HCT116 (cell line): ENCODE results near the gene TANC1. TPM values are rescaled to one million over a fixed set of nuclear protein-coding genes. Genes with fewer than 3 reads are reported as not detected.

Experiments
- ATAC-seq: fragments of 200-7000 bp; cut with Tn5 transposase; 2 replicates; pipeline ENCODE4 v1.9.1; 2020; ENCODE audit warnings: mild to moderate bottlenecking, moderate library complexity
- BruUV-seq: library from RNA; stranded (reverse); fragments of 400-500 nt; replicated peaks from 2 replicates; lab custom pipeline; 2021; lab: Mats Ljungman, UMichigan
- CTCF ChIA-PET: fragments of 300-600 bp; sonication (Branson Sonifier 250); formaldehyde crosslinking; loops from one replicate; lab custom pipeline; 2021; ENCODE audit warnings: antibody characterized with exemption; lab: Charles Lee
- POLR2A ChIA-PET: fragments of 300-600, 350-600 bp; sonication (Branson Sonifier 250); formaldehyde crosslinking; loops from one replicate; lab custom pipeline; 2021; ENCODE audit warnings: antibody characterized with exemption; lab: Charles Lee
- RAD21 ChIA-PET, 2 experiments: fragments of 300-600 bp; sonication (Branson Sonifier 250); formaldehyde crosslinking; loops; one replicate each; lab custom pipeline; 2023; ENCODE audit warnings: low total read pairs in 2 of 2; ENCODE audit not compliant: uncharacterized antibody in 2 of 2, unreplicated experiment in 2 of 2, low non-redundant PET in 1 of 2; lab: Charles Lee
- DNase-seq: peaks from one replicate; pipeline ENCODE4 v3.0.0-alpha.2; 2010; ENCODE audit warnings: low read depth, low spot score
- H2AFZ ChIP-seq: fragments of 200-600 bp; shearing (Covaris generic), sonication (generic); 2 replicates; pipeline ENCODE4 v1.6.1; 2017; ENCODE audit warnings: low read depth, mixed run types, mixed read lengths, antibody characterized with exemption, low read length; ENCODE audit not compliant: poor library complexity, severe bottlenecking
- H3K27ac ChIP-seq: 2 replicates; pipeline ENCODE4 v1.5.1; 2012; ENCODE audit warnings: low read depth, low read length
- H3K27me3 ChIP-seq: fragments of 200-600 bp; sonication (generic); 2 replicates; pipeline ENCODE4 v1.6.1; 2016; ENCODE audit warnings: mixed run types, low read length, mixed read lengths; ENCODE audit not compliant: insufficient read depth
- H3K36me3 ChIP-seq, 2 experiments: fragments of 200-500 bp in 1 of 2; fragments of 200-600 bp in 1 of 2; sonication (Bioruptor generic) in 1 of 2; sonication (generic) in 1 of 2; 2 replicates each; pipeline versions ENCODE4 v1.5.1 to v1.6.1; 2014 to 2016; ENCODE audit warnings: low read length in 2 of 2, inconsistent platforms in 1 of 2, mixed read lengths in 1 of 2, mixed run types in 1 of 2; ENCODE audit not compliant: insufficient read depth in 2 of 2, control insufficient read depth in 1 of 2
- H3K4me1 ChIP-seq, 2 experiments: fragments of 200-600 bp in 1 of 2; sonication (generic) in 1 of 2; 2 replicates each; pipeline versions ENCODE4 v1.5.1 to v1.6.1; 2012 to 2017; ENCODE audit warnings: low read length in 2 of 2, inconsistent platforms in 1 of 2, mild to moderate bottlenecking in 1 of 2, mixed read lengths in 1 of 2, mixed run types in 1 of 2, moderate library complexity in 1 of 2; ENCODE audit not compliant: insufficient read depth in 2 of 2, control insufficient read depth in 1 of 2
- H3K4me2 ChIP-seq: fragments of 200-600 bp; sonication (generic); 2 replicates; pipeline ENCODE4 v1.6.1; 2017; ENCODE audit warnings: mixed run types, low read length, mixed read lengths
- H3K4me3 ChIP-seq, 2 experiments: fragments of 200-600 bp in 1 of 2; sonication (generic) in 1 of 2; replicated peaks in 1 of 2; 2 replicates each; pipeline ENCODE4 v1.5.1; 2011 to 2016; ENCODE audit warnings: low read length in 2 of 2, control low read depth in 1 of 2, low read depth in 1 of 2, mild to moderate bottlenecking in 1 of 2, mixed read lengths in 1 of 2, mixed run types in 1 of 2
- H3K79me2 ChIP-seq: fragments of 200-600 bp; sonication (generic); 2 replicates; pipeline ENCODE4 v1.6.1; 2017; ENCODE audit warnings: mild to moderate bottlenecking, mixed run types, low read length, moderate library complexity, mixed read lengths; ENCODE audit not compliant: insufficient read depth
- H3K9ac ChIP-seq: fragments of 200-600 bp; sonication (generic); 2 replicates; pipeline ENCODE4 v1.6.1; 2016; ENCODE audit warnings: low read length, mixed read lengths
- H3K9me2 ChIP-seq: fragments of 200-600 bp; sonication (generic), shearing (Covaris generic); 2 replicates; pipeline ENCODE4 v1.6.1; 2017; ENCODE audit warnings: mixed run types, mild to moderate bottlenecking, moderate library complexity; ENCODE audit not compliant: insufficient read depth
- H3K9me3 ChIP-seq, 2 experiments: fragments of 200-500 bp in 1 of 2; fragments of 200-600 bp in 1 of 2; sonication (Bioruptor generic) in 1 of 2; sonication (generic) in 1 of 2; 2 replicates each; pipeline ENCODE4 v1.6.1; 2014 to 2017; ENCODE audit warnings: low read length in 2 of 2, mixed read lengths in 2 of 2, inconsistent platforms in 1 of 2, low read depth in 1 of 2, mild to moderate bottlenecking in 1 of 2, mixed run types in 1 of 2, moderate library complexity in 1 of 2; ENCODE audit not compliant: control insufficient read depth in 1 of 2, insufficient read depth in 1 of 2
- H4K20me1 ChIP-seq: fragments of 200-600 bp; sonication (generic), shearing (Covaris generic); 2 replicates; pipeline ENCODE4 v1.6.1; 2017; ENCODE audit warnings: mixed run types, mild to moderate bottlenecking, moderate library complexity; ENCODE audit not compliant: insufficient read depth
- ATF3 ChIP-seq: IDR thresholded peaks from 2 replicates; pipeline ENCODE4 v1.6.1; 2012
- CEBPB ChIP-seq: IDR thresholded peaks from 2 replicates; pipeline ENCODE4 v1.6.1; 2012; ENCODE audit warnings: low read depth
- EGR1 ChIP-seq: IDR thresholded peaks from 2 replicates; pipeline ENCODE4 v1.6.1; 2012; ENCODE audit warnings: low read depth
- ELF1 ChIP-seq: IDR thresholded peaks from 2 replicates; pipeline ENCODE4 v1.6.1; 2012; ENCODE audit warnings: low read depth, borderline replicate concordance
- EZH2 ChIP-seq: fragments of 200-600 bp; sonication (generic); IDR thresholded peaks from 2 replicates; pipeline ENCODE4 v1.6.1; 2017; ENCODE audit warnings: antibody characterized with exemption, mixed run types
- FOSL1 ChIP-seq: IDR thresholded peaks from 2 replicates; pipeline ENCODE4 v1.6.1; 2012; ENCODE audit warnings: low read depth
- JUND ChIP-seq: IDR thresholded peaks from 2 replicates; pipeline ENCODE4 v1.6.1; 2012
- MAX ChIP-seq: IDR thresholded peaks from 2 replicates; pipeline ENCODE4 v1.6.1; 2012
- POLR2AphosphoS5 ChIP-seq: IDR thresholded peaks from 2 replicates; pipeline ENCODE4 v1.6.1; 2011; ENCODE audit warnings: mild to moderate bottlenecking, low read depth, low read length, moderate library complexity
- RAD21 ChIP-seq: IDR thresholded peaks from 2 replicates; pipeline ENCODE4 v1.6.1; 2012; ENCODE audit warnings: low read depth, mild to moderate bottlenecking
- SP1 ChIP-seq: IDR thresholded peaks from 2 replicates; pipeline ENCODE4 v1.6.1; 2012; ENCODE audit warnings: low read depth
- SRF ChIP-seq: IDR thresholded peaks from 2 replicates; pipeline ENCODE4 v1.6.1; 2012; ENCODE audit warnings: low read depth
- TCF7L2 ChIP-seq: IDR thresholded peaks from 2 replicates; pipeline ENCODE4 v1.7.0; 2011; ENCODE audit warnings: borderline replicate concordance, inconsistent platforms; ENCODE audit not compliant: insufficient read depth, insufficient read length; ENCODE audit errors: extremely low read depth
- YY1 ChIP-seq: IDR thresholded peaks from 2 replicates; pipeline ENCODE4 v1.6.1; 2011; ENCODE audit warnings: low read length, low read depth, moderate library complexity, mild to moderate bottlenecking; ENCODE audit not compliant: insufficient replicate concordance; ENCODE audit errors: extremely low read depth
- ZBTB33 ChIP-seq: IDR thresholded peaks from 2 replicates; pipeline ENCODE4 v1.6.1; 2011; ENCODE audit warnings: mild to moderate bottlenecking, low read length, moderate library complexity; ENCODE audit not compliant: insufficient replicate concordance; ENCODE audit errors: extremely low read depth
- ZNF274 ChIP-seq: fragments of 200-500 bp; sonication (Bioruptor generic); IDR thresholded peaks from 2 replicates; pipeline ENCODE4 v1.6.1; 2014; ENCODE audit warnings: mild to moderate bottlenecking, low read depth, low read length, inconsistent platforms
- intact Hi-C: fragments of 100-400 bp; cut with micrococcal nuclease; formaldehyde crosslinking; loops from 2 replicates; pipeline ENCODE4 v1.10.0; 2022
- total RNA-seq: library from RNA; stranded (reverse); gene quantifications from one replicate; pipeline ENCODE4 v1.2.1, GENCODE V29; 2021; ENCODE audit not compliant: unreplicated experiment

The TANC1 gene
- total RNA-seq, 1 experiment from 2014 or later: 15.1 TPM

GRCh38 chr2:159123786-159124185 lies 155.3 kb downstream of the TANC1 start (continued):
- TF ChIP-seq ZBTB33 (no peak), CEBPB (no peak), EZH2 (no peak), TCF7L2 (no peak), FOSL1 (no peak), RAD21 (no peak)

GRCh38 chr2:159124441-159124911 lies 156.0 kb downstream of the TANC1 start:
- peak overlapping the region; percentile 82 for H3K4me2 ChIP-seq
- H3K27me3 ChIP-seq: no peaks in the 10 kb centered on the region
- DNase-seq: peak; percentile 75
- intact Hi-C loops: no loop called here
- H2AFZ ChIP-seq: peak overlapping the region; percentile 74
- no peaks in the 10 kb centered on the region for H3K9me2 ChIP-seq
- H3K79me2 ChIP-seq: no peaks in the 10 kb centered on the region
- ATAC-seq: peak; percentile 93
- H3K4me3 ChIP-seq: peak overlapping the region in 1 of 2 experiments; percentile 29; a peak in 2 of 4 replicates
- no peaks in the 10 kb centered on the region for H4K20me1 ChIP-seq
- H3K27ac ChIP-seq: peak overlapping the region; percentile 81
- ChIA-PET CTCF (interaction anchor here (0.7 to 1.8 kb wide), 3 partner anchors 9 to 843 kb away, joined by 3 to 8 read pairs (median 7); no protein-coding TSS in a partner anchor), RAD21 (interaction anchor here in 1 of 2 experiments (0.6 to 1.2 kb wide), 2 partner anchors 223 to 731 kb away, joined by 3 to 7 read pairs; no protein-coding TSS in a partner anchor), POLR2A (interaction anchor here (0.6 to 1.0 kb wide), 2 partner anchors 12 to 1983 kb away, joined by 3 read pairs; no protein-coding TSS in a partner anchor)
- no peaks in the 10 kb centered on the region for H3K36me3 ChIP-seq
- peak overlapping the region; percentile 59 for H3K9ac ChIP-seq
- no TSS peak for BruUV-seq
- peaks cover 22 to 25% of the 10 kb centered on the region in 2 experiments for H3K4me1 ChIP-seq
- H3K9me3 ChIP-seq: no peaks in the 10 kb centered on the region
- no peak for TF ChIP-seq SRF
- no peak for TF ChIP-seq EGR1
- TF ChIP-seq ZBTB33: no peak
- peak; percentile 38; the same call in 1 of the 2 replicates for TF ChIP-seq POLR2AphosphoS5
- TF ChIP-seq ZNF274: no peak
- no peak for TF ChIP-seq ELF1
- TF ChIP-seq SP1: peak; percentile 58
- no peak for TF ChIP-seq YY1
- peak; percentile 81 for TF ChIP-seq FOSL1
- TF ChIP-seq MAX: peak; percentile 76
- peak; percentile 80 for TF ChIP-seq JUND
- no peak; the same call in none of the 2 replicates for TF ChIP-seq RAD21
- TF ChIP-seq ATF3: no peak
